GM18868 (cell line): ENCODE results near the gene HNRNPD.
"Not testable (repeated sequence)": the region's sequence is repeated elsewhere in the genome, so short reads cannot be mapped to it uniquely, and the experiment has no call there.

Source experiments
- ATAC-seq: cut with Tn5 transposase; IDR thresholded peaks from one replicate; pipeline ENCODE4 v1.9.1; 2021; ENCODE audit warnings: mild to moderate bottlenecking, moderate library complexity; ENCODE audit not compliant: unreplicated experiment

Gene HNRNPD

GRCh38 chr4:82373816-82374625 is at the start of gene HNRNPD:
Gene HNRNPD (minus strand): TSS chr4:82373991. CDS start chr4:82373678, 313 bp downstream.
- ATAC-seq = peak; percentile 93

DNA sequence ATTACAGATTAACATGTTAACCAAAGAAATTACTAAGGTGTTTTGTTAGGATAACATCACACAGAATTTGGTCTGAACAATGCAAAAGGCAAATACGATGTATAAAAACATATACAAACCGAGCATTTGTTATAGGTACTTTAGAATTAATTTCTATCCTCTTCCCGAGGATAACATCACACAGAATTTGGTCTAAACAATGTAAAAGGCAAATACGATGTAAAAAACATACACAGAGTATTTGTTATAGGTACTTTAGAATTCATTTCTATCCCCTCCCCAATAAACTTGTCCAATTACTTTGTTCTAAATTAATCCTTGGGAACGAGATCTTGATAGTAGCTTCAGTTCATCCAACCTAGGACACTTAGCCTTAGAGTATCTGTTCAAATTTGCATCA is 48.8 kb upstream of the HNRNPD start:
- no peak for ATAC-seq

- no peak for ATAC-seq
These were observed 48.2 kb upstream of the HNRNPD start for GRCh38 chr4:82421796-82422560.

DNA sequence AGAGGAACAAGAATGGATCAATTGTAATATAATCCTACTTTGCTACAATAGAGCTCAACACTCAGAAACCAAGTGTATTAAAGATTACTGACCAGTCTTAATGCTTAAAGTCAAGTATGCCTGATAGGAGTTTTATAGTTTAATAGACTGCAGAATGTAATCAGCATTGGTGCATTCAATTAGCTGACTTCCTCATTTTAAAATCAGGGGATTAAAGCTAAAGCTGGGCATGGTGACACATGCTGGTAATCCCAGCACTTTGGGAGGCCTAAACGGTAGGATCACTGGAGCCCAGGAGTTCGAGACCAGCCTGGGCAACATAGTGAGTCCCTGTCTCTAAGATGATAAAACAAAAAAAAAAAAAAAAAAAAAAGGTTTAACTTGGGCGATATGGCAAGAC is 45.7 kb upstream of the HNRNPD start:
- no peak for ATAC-seq

DNA sequence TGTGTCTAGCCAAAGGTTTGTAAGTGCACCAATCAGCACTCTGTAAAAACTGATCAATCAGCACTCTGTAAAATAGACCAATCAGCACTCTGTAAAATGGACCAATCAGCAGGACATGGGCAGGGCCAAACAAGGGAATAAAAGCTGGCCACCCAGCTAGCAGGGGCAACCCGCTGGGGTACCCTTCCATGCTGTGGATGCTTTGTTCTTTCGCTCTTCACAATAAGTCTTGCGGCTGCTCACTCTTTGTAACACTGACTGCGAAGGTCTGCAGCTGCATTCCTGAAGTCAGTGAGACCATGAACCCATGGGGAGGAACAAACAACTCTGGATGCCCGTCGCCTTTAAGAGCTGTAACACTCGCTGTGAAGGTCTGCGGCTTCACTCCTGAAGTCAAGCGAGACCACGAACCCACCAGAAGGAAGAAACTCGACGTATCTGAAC is 42.2 kb upstream of the HNRNPD start:
- no peak for ATAC-seq

DNA sequence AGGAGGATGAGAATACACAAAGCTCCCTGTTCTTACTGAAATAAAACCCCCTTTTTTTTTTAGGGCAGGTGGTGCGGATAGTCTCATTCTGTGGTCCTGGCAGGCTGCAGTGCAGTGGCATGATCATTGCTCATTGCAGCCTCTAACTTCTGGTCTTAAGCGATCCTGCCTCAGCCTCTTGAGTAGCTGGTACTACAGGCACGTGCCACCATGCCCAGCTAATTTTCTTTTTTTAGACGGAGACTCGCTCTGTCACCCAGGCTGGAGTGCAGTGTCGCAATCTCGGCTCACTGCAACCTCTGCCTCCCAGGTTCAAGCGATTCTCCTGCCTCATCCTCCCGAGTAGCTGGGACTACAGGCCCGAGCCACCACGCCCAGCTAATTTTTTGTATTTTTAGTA is 41.3 kb upstream of the HNRNPD start:
- not testable (repeated sequence) for ATAC-seq

DNA sequence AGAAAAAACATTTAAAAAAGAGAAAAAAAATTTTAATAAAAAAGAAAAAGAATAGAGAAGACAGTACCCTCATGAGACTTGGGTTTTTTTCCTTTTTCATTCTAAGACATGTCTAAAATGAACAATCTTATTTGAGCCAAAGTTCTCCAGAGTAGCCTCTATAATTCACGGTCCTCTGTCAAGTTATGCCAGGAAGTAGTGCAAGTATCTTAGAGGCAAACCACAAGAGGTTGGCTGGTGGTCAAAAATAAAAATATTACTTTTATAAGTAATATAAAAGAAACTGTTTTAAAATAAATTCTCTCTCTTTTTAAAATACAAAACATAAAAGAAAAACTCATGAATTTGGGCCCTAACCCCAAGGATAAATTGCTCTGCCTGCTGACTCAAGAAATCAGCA is 29.9 kb upstream of the HNRNPD start:
- ATAC-seq = no peak

DNA sequence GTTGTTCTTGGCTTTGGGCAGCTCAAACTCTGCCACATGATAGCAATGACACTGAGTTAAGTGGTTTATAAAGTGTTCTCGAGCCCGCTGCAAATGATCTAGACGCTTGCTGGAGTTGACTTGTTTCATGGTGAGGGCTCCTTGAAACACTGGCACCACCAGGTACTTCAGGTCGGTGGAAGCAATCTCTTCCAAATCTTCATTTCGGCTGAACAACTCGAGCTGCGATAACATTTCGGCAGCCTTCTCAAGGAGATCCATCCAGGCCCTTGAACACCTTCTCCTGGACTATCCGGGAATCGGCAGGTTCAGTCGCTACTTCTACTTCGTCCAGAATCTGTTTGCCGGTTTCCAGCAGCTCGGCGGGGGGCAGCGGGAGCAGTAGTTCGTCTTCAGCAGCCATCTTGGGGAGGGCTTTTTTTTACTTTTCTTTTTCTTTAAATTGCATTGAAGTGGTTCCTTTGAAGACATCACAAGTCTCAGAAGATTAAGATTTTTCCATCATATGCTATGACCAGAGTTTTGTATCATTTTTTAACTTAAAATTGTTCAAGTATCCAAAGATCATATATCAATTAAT is 28.5 kb upstream of the HNRNPD start:
- no peak for ATAC-seq

- ATAC-seq = no peak
These were observed 27.8 kb upstream of the HNRNPD start for GRCh38 chr4:82401600-82401999.

- ATAC-seq = peak; percentile 63
These were observed 24.5 kb upstream of the HNRNPD start for GRCh38 chr4:82398263-82398662.

- no peak for ATAC-seq
These were observed 23.7 kb upstream of the HNRNPD start for GRCh38 chr4:82397527-82397926.

GRCh38 chr4:82394896-82395295 is 21.1 kb upstream of the HNRNPD start:
- no peak for ATAC-seq

DNA sequence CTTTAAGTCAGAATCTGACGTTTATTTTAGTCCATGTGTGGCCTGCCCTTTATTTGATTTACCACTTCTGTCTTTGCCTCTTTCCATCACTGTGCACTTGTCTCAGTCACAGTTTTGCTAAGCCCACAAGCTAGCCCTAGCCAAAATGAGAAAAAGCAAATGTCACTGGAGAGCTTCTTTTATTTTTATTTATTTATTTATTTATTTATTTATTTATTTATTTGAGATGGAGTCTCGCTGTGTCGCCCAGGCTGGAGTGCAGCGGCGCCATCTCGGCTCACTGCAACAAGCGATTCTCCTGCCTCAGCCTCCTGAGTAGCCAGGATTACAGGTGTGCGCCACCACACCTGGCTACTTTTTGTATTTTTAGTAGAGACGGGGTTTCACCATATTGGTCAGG is 16.3 kb upstream of the HNRNPD start:
- not testable (repeated sequence) for ATAC-seq

DNA sequence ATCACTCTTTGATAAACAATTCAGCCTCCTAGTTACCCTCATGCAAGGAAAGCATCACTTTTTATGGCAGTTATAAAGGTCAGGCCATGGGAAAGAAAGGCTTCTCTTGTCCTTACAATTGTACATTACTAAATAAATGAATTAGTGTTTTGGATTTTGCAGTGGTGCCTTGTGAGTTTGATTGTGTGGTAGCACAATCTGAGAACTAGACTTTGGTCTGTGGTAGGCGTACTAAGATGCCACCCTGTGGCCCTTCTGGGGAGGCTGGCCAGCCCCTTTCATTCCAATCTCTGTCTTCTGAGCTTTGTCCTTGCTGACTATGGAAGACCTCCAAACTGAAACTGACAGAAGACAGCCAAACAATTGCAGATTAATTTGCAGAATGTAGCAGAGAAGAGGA is 14.6 kb upstream of the HNRNPD start:
- ATAC-seq = no peak

DNA sequence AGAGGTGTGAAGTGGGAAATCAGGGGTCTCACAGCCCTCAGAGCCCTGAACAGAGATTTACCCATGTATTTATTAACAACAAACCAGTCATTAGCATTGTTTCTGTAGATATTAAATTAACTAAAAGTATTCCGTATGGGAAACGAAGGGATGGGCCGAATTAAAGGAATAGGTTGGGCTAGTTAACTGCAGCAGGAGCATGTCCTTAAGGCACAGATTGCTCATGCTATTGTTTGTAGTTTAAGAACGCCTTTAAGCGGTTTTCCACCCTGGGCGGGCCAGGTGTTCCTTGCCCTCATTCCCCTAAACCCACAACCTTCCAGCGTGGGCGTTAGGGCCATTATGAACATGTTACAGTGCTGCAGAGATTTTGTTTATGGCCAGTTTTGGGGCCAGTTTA is 12.5 kb upstream of the HNRNPD start:
- ATAC-seq = not testable (repeated sequence)

DNA sequence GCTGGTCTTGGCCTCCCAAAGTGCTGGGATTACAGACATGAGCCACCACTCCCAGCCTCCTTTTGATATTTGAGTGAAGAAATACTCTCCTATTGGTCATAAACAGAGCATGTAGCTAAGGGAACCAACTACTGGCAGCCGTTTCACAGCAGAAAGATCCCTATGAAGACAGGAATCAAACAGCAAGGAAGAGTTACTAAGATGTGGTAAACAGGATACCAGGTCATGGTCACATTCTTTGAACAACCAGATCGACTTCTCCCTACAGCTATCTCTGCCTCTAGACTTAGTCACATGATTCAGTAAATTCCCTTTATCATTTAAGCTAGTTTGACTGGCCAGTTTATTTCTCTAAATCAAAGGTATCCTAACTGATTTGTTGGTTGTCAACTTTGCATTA is 9.0 kb upstream of the HNRNPD start:
- no peak for ATAC-seq

DNA sequence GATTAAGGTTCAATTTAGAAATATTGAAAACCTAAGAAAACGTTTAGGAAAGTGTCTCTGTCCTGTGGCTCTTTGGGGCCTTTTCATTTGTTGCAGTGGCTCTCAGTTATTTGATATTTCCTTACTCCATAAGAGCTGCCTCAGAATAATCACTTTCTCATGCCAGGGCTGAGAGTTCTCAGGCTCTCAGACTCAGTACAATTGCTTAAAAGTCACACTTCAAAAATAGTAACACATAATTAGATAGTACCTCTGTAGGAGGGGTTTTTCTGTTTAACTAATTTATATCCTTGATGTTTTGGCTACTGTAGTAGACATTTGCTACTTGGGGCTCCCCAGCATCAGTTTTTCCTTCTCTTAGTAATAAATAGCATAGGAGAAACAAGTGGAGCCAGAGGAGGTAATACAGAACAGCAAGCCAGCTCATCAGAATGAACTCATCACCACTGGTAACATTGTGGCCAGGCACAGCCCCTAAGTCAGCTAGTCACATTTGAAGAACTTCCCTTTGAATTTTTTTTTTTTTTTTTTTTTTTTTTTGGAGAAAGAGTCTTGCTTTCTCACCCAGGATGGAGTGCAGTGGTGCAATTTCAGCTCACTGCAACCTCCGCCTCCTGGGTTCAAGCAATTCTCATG is 8.0 kb upstream of the HNRNPD start:
- ATAC-seq = no peak

DNA sequence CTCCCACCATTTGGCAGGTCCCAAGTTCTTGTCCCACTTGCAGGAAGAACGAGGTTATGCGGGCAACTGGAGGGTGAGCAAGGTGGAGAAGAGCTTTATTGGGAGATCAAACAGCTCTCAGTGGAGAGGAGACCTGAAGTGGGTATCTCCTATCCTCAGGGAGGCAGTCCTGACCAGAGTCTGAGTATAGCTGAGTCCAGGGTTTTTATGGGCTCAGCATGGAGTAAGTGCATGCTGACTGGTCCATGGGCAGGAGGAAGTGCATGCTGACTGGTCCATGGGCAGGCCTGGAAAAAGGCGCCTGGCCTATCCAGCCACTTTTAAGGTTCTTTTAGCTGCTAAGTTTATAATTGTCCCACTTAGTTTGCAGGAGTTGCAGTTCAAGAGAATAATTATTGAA is 7.4 kb upstream of the HNRNPD start:
- ATAC-seq = no peak

GRCh38 chr4:82380831-82381230 is 7.0 kb upstream of the HNRNPD start:
- no peak for ATAC-seq

DNA sequence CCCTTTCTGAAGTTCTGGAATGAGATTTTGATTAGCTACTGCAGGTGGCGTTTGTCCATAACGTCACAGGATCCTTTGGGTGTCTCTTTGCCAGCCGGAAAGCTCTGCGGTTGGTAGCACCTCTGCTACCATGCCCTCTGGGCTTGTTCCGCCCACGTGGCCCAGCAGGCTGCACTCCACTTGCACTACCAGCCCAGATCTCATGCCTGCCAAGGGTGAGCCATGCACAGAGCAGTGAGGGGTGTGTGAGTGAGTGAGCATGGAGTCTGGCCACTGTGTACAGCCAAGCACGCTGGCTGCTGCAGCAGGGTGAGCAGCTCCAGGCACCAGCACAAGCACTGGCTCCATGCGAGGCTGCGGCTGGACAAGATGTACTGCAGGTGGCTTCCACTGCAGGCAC is 6.6 kb upstream of the HNRNPD start:
- ATAC-seq = no peak

DNA sequence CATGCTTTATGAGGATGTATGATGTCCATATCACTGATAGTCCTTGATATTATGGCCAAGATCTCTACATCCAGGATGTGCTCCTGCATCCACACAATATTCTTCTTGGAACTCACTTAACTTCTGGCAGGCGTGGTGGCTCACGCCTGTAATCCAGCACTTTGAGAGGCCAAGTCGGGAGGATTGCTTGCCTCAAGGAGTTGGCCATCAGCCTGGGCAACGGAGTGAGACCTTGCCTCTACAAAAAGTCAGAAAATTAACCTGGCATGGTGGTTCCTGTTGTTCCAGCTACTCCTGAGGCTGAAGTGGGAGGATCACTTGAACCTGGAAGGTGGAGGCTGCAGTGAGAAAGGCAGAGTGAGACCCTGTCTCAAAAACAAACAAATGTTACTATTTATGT is 2.3 kb upstream of the HNRNPD start:
- ATAC-seq = no peak

GRCh38 chr4:82373486-82373815 is 340 bp downstream of the HNRNPD start:
- peak; percentile 11 for ATAC-seq
